GM23338 (cell line): Measurements from ENCODE around the gene ATP9A.

Source experiments
- CREB1 ChIP-seq: fragments of 250-450 bp; sonication (Bioruptor Pico); IDR thresholded peaks from 2 replicates; pipeline ENCODE4 v1.5.0; 2020; ENCODE audit warnings: low read depth, mild to moderate bottlenecking, moderate library complexity
- EZH2 ChIP-seq: fragments of 200-600 bp; sonication (generic); IDR thresholded peaks from one replicate; pipeline ENCODE4 v1.8.0; 2017; ENCODE audit warnings: antibody characterized with exemption, mild to moderate bottlenecking, low read depth; ENCODE audit not compliant: unreplicated experiment
- EZH2phosphoT487 ChIP-seq: fragments of 200-600 bp; sonication (generic); IDR thresholded peaks from one replicate; pipeline ENCODE4 v1.8.1; 2018; ENCODE audit warnings: antibody characterized with exemption; ENCODE audit not compliant: unreplicated experiment
- JUNB ChIP-seq: IDR thresholded peaks from one replicate; pipeline ENCODE4 v1.6.1; 2016; ENCODE audit warnings: antibody characterized with exemption; ENCODE audit not compliant: unreplicated experiment
- POLR2AphosphoS5 ChIP-seq: IDR thresholded peaks from 2 replicates; pipeline ENCODE4 v1.6.1; 2016; ENCODE audit warnings: antibody characterized with exemption, low read depth
- ZNF114 ChIP-seq: fragments of 250-450 bp; sonication (Bioruptor Pico); IDR thresholded peaks from 2 replicates; pipeline ENCODE4 v1.5.0; 2020; ENCODE audit warnings: mild to moderate bottlenecking, moderate library complexity
- TF ChIP-seq, protein P1 (sequence below), 2 experiments: fragments of 200-600 bp in 1 of 2; sonication (generic) in 1 of 2; conservative IDR thresholded peaks; 2 replicates each; pipeline versions ENCODE4 v1.5.1 to v1.6.1; 2016 to 2017; ENCODE audit warnings: antibody characterized with exemption in 2 of 2, low read depth in 2 of 2, mild to moderate bottlenecking in 2 of 2, moderate library complexity in 1 of 2
- TF ChIP-seq, protein P2 (sequence below): IDR thresholded peaks from one replicate; pipeline ENCODE4 v1.6.1; 2018; ENCODE audit warnings: antibody characterized with exemption; ENCODE audit not compliant: unreplicated experiment
- TF ChIP-seq, protein P3 (sequence below): IDR thresholded peaks from 2 replicates; pipeline ENCODE4 v1.6.1; 2016; ENCODE audit warnings: antibody characterized with exemption

DNA sequence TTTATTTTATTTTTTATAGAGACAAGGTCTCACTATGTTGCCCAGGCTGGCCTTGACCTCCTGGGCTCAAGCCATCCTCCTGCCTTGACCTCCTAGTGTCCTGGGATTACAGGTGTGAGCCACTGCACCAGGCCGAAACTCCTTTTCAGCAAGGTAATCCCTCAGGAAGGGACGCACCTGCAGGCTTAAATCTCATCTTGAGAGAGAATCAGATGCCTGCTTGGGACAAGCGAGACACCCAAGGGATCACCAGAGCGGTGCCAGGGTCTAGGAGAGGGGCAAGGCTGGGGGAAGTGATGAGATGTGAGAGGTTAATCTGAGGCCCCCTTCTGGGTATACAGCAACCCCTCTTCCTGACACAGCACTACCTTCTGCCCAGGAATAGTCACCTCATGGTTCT, 4.0 kb upstream of the ATP9A start:
- TF ChIP-seq, protein P1, sequence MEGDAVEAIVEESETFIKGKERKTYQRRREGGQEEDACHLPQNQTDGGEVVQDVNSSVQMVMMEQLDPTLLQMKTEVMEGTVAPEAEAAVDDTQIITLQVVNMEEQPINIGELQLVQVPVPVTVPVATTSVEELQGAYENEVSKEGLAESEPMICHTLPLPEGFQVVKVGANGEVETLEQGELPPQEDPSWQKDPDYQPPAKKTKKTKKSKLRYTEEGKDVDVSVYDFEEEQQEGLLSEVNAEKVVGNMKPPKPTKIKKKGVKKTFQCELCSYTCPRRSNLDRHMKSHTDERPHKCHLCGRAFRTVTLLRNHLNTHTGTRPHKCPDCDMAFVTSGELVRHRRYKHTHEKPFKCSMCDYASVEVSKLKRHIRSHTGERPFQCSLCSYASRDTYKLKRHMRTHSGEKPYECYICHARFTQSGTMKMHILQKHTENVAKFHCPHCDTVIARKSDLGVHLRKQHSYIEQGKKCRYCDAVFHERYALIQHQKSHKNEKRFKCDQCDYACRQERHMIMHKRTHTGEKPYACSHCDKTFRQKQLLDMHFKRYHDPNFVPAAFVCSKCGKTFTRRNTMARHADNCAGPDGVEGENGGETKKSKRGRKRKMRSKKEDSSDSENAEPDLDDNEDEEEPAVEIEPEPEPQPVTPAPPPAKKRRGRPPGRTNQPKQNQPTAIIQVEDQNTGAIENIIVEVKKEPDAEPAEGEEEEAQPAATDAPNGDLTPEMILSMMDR (conservative IDR thresholded peaks at IDR 0.05; ENCODE audit: low read depth in 2 of 2) = no peak
- TF ChIP-seq ZNF114 (no peak), EZH2 (no peak), POLR2AphosphoS5 (no peak), CREB1 (CRISPR knock-in tag) (no peak), JUNB (no peak), EZH2phosphoT487 (no peak)
- TF ChIP-seq, protein P2, sequence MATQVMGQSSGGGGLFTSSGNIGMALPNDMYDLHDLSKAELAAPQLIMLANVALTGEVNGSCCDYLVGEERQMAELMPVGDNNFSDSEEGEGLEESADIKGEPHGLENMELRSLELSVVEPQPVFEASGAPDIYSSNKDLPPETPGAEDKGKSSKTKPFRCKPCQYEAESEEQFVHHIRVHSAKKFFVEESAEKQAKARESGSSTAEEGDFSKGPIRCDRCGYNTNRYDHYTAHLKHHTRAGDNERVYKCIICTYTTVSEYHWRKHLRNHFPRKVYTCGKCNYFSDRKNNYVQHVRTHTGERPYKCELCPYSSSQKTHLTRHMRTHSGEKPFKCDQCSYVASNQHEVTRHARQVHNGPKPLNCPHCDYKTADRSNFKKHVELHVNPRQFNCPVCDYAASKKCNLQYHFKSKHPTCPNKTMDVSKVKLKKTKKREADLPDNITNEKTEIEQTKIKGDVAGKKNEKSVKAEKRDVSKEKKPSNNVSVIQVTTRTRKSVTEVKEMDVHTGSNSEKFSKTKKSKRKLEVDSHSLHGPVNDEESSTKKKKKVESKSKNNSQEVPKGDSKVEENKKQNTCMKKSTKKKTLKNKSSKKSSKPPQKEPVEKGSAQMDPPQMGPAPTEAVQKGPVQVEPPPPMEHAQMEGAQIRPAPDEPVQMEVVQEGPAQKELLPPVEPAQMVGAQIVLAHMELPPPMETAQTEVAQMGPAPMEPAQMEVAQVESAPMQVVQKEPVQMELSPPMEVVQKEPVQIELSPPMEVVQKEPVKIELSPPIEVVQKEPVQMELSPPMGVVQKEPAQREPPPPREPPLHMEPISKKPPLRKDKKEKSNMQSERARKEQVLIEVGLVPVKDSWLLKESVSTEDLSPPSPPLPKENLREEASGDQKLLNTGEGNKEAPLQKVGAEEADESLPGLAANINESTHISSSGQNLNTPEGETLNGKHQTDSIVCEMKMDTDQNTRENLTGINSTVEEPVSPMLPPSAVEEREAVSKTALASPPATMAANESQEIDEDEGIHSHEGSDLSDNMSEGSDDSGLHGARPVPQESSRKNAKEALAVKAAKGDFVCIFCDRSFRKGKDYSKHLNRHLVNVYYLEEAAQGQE = no peak
- TF ChIP-seq, protein P3, sequence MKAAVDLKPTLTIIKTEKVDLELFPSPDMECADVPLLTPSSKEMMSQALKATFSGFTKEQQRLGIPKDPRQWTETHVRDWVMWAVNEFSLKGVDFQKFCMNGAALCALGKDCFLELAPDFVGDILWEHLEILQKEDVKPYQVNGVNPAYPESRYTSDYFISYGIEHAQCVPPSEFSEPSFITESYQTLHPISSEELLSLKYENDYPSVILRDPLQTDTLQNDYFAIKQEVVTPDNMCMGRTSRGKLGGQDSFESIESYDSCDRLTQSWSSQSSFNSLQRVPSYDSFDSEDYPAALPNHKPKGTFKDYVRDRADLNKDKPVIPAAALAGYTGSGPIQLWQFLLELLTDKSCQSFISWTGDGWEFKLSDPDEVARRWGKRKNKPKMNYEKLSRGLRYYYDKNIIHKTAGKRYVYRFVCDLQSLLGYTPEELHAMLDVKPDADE = no peak
